Mesendoderm (in vitro differentiated cells): ENCODE results near the gene VASN.

ENCODE experiments used
- DNase-seq: peaks from one replicate; pipeline ENCODE4 v3.0.0; 2013
- H2AK5ac ChIP-seq: 2 replicates; pipeline ENCODE4 v1.6.1; 2013; ENCODE audit warnings: low read length, inconsistent platforms
- H2BK120ac ChIP-seq: 2 replicates; pipeline ENCODE4 v1.6.1; 2013; ENCODE audit warnings: low read depth, mild to moderate bottlenecking, low read length, moderate library complexity, mixed read lengths
- H2BK15ac ChIP-seq: replicated peaks from 2 replicates; pipeline ENCODE4 v1.6.1; 2013; ENCODE audit warnings: low read depth, mild to moderate bottlenecking, moderate library complexity
- H2BK5ac ChIP-seq: 2 replicates; pipeline ENCODE4 v1.6.1; 2013; ENCODE audit warnings: low read length, inconsistent platforms
- H3K18ac ChIP-seq: 2 replicates; pipeline ENCODE4 v1.6.1; 2013; ENCODE audit warnings: mild to moderate bottlenecking, low read length, mixed read lengths
- H3K23ac ChIP-seq: one replicate; pipeline ENCODE4 v1.6.1; 2013; ENCODE audit warnings: low read length
- H3K27ac ChIP-seq: 2 replicates; pipeline ENCODE4 v1.5.1; 2013; ENCODE audit warnings: low read depth, mild to moderate bottlenecking, inconsistent platforms, low read length, moderate library complexity
- H3K27me3 ChIP-seq: 2 replicates; pipeline ENCODE4 v1.6.1; 2013; ENCODE audit warnings: low read length, control low read depth, mild to moderate bottlenecking, inconsistent platforms; ENCODE audit not compliant: insufficient read depth, poor library complexity
- H3K36me3 ChIP-seq: 2 replicates; pipeline ENCODE4 v1.6.1; 2013; ENCODE audit warnings: low read length, inconsistent platforms; ENCODE audit not compliant: control insufficient read depth, insufficient read depth
- H3K4ac ChIP-seq: one replicate; pipeline ENCODE4 v1.6.1; 2013; ENCODE audit warnings: low read depth, mild to moderate bottlenecking, low read length, moderate library complexity
- H3K4me1 ChIP-seq: 2 replicates; pipeline ENCODE4 v1.6.1; 2013; ENCODE audit warnings: low read depth, low read length, inconsistent platforms; ENCODE audit not compliant: control insufficient read depth
- H3K4me2 ChIP-seq: 2 replicates; pipeline ENCODE4 v1.6.1; 2013; ENCODE audit warnings: low read length
- H3K4me3 ChIP-seq: 2 replicates; pipeline ENCODE4 v1.5.1; 2013; ENCODE audit warnings: mild to moderate bottlenecking, low read length
- H3K56ac ChIP-seq: one replicate; pipeline ENCODE4 v1.6.1; 2013; ENCODE audit warnings: low read length
- H3K79me1 ChIP-seq: 2 replicates; pipeline ENCODE4 v1.6.1; 2013; ENCODE audit warnings: low read length, inconsistent platforms
- H3K79me2 ChIP-seq: 2 replicates; pipeline ENCODE4 v1.6.1; 2013; ENCODE audit warnings: mild to moderate bottlenecking, low read length; ENCODE audit not compliant: control insufficient read depth, insufficient read depth
- H3K9ac ChIP-seq: 2 replicates; pipeline ENCODE4 v1.6.1; 2013; ENCODE audit warnings: low read length, inconsistent platforms
- H4K5ac ChIP-seq: one replicate; pipeline ENCODE4 v1.6.1; 2013; ENCODE audit warnings: low read length
- H4K8ac ChIP-seq: one replicate; pipeline ENCODE4 v1.6.1; 2013; ENCODE audit warnings: low read depth, mild to moderate bottlenecking, control low read depth, low read length, moderate library complexity
- WGBS: extraction: QIAGEN DNeasy Blood & Tissue Kit; methylation state at CpG from one replicate; pipeline ENCODE4 v1.1.7; 2013; ENCODE audit warnings: low lambda C conversion rate, missing lambda C conversion rate; ENCODE audit not compliant: insufficient coverage; ENCODE audit errors: extremely low coverage; 5-methylcytosine and 5-hydroxymethylcytosine counted together

Gene VASN

GRCh38 chr16:4375717-4376116 lies 4.1 kb downstream of the VASN start:
- Histone ChIP-seq H3K56ac (no peak overlapping the region), H4K5ac (no peak overlapping the region), H3K27me3 (no peaks in the 10 kb centered on the region), H3K79me2 (no peaks in the 10 kb centered on the region), H3K79me1 (peaks cover 2% of the 10 kb centered on the region), H3K4me2 (no peak overlapping the region), H2BK120ac (no peak overlapping the region), H4K8ac (no peak overlapping the region), H3K23ac (no peak overlapping the region), H3K9ac (no peak overlapping the region), H3K4ac (no peak overlapping the region), H3K4me3 (no peak overlapping the region), H2BK5ac (no peak overlapping the region), H3K36me3 (no peaks in the 10 kb centered on the region), H2BK15ac (no peak overlapping the region), H3K18ac (no peak overlapping the region), H3K27ac (no peak overlapping the region), H3K4me1 (peaks cover 24% of the 10 kb centered on the region), H2AK5ac (no peak overlapping the region)
- WGBS: no CpG with 5 or more reads among the region's 15 CpGs
- DNase-seq: no peak

- no peak overlapping the region for H4K5ac ChIP-seq
- H3K4me1 ChIP-seq: peaks cover 24% of the 10 kb centered on the region
- no peak overlapping the region for H4K8ac ChIP-seq
- no peak overlapping the region for H2BK120ac ChIP-seq
- H3K18ac ChIP-seq: no peak overlapping the region
- WGBS: no CpG with 5 or more reads among the region's 31 CpGs
- no peak overlapping the region for H2BK15ac ChIP-seq
- H3K4me2 ChIP-seq: no peak overlapping the region
- H3K79me2 ChIP-seq: no peaks in the 10 kb centered on the region
- H3K23ac ChIP-seq: peak overlapping the region; percentile 97
- no peaks in the 10 kb centered on the region for H3K36me3 ChIP-seq
- H3K27ac ChIP-seq: no peak overlapping the region
- no peak overlapping the region for H3K9ac ChIP-seq
- DNase-seq: no peak
- no peaks in the 10 kb centered on the region for H3K27me3 ChIP-seq
- no peak overlapping the region for H2AK5ac ChIP-seq
- H3K4me3 ChIP-seq: no peak overlapping the region
- no peak overlapping the region for H2BK5ac ChIP-seq
- H3K4ac ChIP-seq: peak overlapping the region; percentile 22
- peaks cover 2% of the 10 kb centered on the region for H3K79me1 ChIP-seq
- peak overlapping the region; percentile 75 for H3K56ac ChIP-seq
Observed at GRCh38 chr16:4376126-4376892, 4.7 kb downstream of the VASN start.

GRCh38 chr16:4376893-4377572 lies 5.4 kb downstream of the VASN start:
- DNase-seq: peak; percentile 72
- Histone ChIP-seq H2BK15ac (no peak overlapping the region), H2BK5ac (peak overlapping the region; percentile 50), H3K27ac (peak overlapping the region; percentile 7), H3K23ac (peak overlapping the region; percentile 97), H3K4ac (peak overlapping the region; percentile 22), H3K9ac (peak overlapping the region; percentile 24), H4K8ac (no peak overlapping the region), H3K56ac (peak overlapping the region; percentile 75), H2BK120ac (no peak overlapping the region), H4K5ac (no peak overlapping the region), H3K27me3 (no peaks in the 10 kb centered on the region), H3K4me1 (peaks cover 24% of the 10 kb centered on the region), H3K36me3 (no peaks in the 10 kb centered on the region), H2AK5ac (peak overlapping the region; percentile 51), H3K4me2 (no peak overlapping the region), H3K79me1 (peaks cover 2% of the 10 kb centered on the region), H3K4me3 (no peak overlapping the region), H3K79me2 (no peaks in the 10 kb centered on the region), H3K18ac (peak overlapping the region; percentile 5)
- no CpG with 5 or more reads among the region's 27 CpGs for WGBS

- Histone ChIP-seq H2BK5ac (no peak overlapping the region), H3K18ac (peak overlapping the region; percentile 5), H3K79me2 (no peaks in the 10 kb centered on the region), H3K36me3 (no peaks in the 10 kb centered on the region), H3K27me3 (no peaks in the 10 kb centered on the region), H3K4ac (no peak overlapping the region), H2BK15ac (no peak overlapping the region), H4K8ac (no peak overlapping the region), H4K5ac (no peak overlapping the region), H3K4me2 (no peak overlapping the region), H3K56ac (peak overlapping the region; percentile 30), H3K9ac (no peak overlapping the region), H3K4me3 (no peak overlapping the region), H2AK5ac (peak overlapping the region; percentile 25), H3K79me1 (peaks cover 2% of the 10 kb centered on the region), H3K23ac (no peak overlapping the region), H3K4me1 (peaks cover 19% of the 10 kb centered on the region), H3K27ac (no peak overlapping the region), H2BK120ac (no peak overlapping the region)
- DNase-seq: peak; percentile 67
- no CpG with 5 or more reads among the region's 12 CpGs for WGBS
Observed at GRCh38 chr16:4377573-4378154, 6.0 kb downstream of the VASN start.

- Histone ChIP-seq H3K79me1 (peaks cover 2% of the 10 kb centered on the region), H3K4me2 (no peak overlapping the region), H3K56ac (no peak overlapping the region), H4K8ac (no peak overlapping the region), H3K27ac (no peak overlapping the region), H3K4ac (no peak overlapping the region), H2BK15ac (no peak overlapping the region), H4K5ac (no peak overlapping the region), H3K4me3 (no peak overlapping the region), H3K27me3 (no peaks in the 10 kb centered on the region), H3K23ac (no peak overlapping the region), H3K18ac (no peak overlapping the region), H2BK120ac (no peak overlapping the region), H3K4me1 (peaks cover 17% of the 10 kb centered on the region), H2AK5ac (no peak overlapping the region), H3K79me2 (no peaks in the 10 kb centered on the region), H2BK5ac (no peak overlapping the region), H3K36me3 (no peaks in the 10 kb centered on the region), H3K9ac (no peak overlapping the region)
- no CpG with 5 or more reads among the region's 15 CpGs for WGBS
- no peak for DNase-seq
Observed at GRCh38 chr16:4378161-4378666, 6.6 kb downstream of the VASN start.
